A172 (cell line): ENCODE data around the gene FAM25C. TPM values are rescaled to one million over a fixed set of nuclear protein-coding genes. Genes with fewer than 3 reads are reported as not detected.
"Not testable (repeated sequence)": the region's sequence is repeated elsewhere in the genome, so short reads cannot be mapped to it uniquely, and the experiment has no call there.

Experiments
- DNase-seq: peaks from one replicate; pipeline ENCODE4 v3.0.0-alpha.2; 2015; ENCODE audit warnings: low spot score
- total RNA-seq: library from RNA; depleted of rRNA; stranded (reverse); fragments of >200 nt; shearing (Covaris generic); gene quantifications from 2 replicates; pipeline ENCODE4 v1.2.3, GENCODE V29; 2014; rRNA removed

FAM25C gene
- total RNA-seq, 1 experiment from 2014 or later, result not detected

DNA sequence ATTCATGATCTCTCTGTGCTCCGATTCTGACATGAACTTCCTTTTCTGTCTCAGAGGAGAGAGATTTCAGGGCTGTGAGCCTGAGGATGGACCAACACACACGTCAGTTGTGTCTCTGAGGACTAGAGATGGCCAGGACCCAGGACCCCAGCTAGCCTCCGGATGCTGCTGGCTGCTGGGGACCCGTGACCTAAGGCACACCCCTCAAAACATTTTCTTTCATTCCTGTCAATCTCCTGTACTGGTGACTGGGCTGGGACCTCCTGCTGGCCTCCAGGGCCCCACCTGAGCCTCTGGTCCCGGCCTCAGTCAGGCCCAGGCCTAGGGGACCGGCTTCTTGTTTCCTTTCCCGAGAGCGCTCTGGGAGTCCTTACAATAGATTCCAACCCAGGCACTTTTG is 42.4 kb downstream of the FAM25C start:
- not testable (repeated sequence) for DNase-seq

DNA sequence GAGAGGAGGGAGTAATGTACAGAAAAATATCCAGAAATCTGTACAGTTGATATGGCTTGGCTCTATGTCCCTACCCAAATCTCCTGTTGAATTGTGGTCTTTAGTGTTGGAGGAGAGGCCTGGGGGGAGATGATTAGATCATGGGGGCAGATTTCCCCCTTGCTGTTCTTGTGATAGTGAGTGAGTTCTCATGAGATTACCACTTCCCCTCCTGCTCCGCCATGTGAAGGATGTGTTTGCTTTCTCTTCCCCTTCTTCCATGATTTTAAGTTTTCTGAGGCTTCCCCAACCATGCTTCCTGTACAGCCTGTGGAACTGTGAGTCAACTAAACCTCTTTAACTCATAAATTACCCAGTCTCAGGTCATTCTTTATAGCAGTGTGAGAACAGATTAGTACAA is 52.2 kb downstream of the FAM25C start:
- DNase-seq, result not testable (repeated sequence)

Other genes starting within 250 kb of the FAM25C start
- gene SYT15B, start 236.2 kb downstream of the FAM25C start, total RNA-seq, result 0.09 TPM in 1 of 2 replicates, not detected in the other
- not detected in 2 replicates for gene NPY4R2, start 81.1 kb downstream of the FAM25C start, total RNA-seq